Colon (tissue), 2 donors: ENCODE measurements around the gene LVRN.
A peak's percentile ranks its signal among the peaks of the same experiment; 100 is the strongest.

Experiments used
- FAIRE-seq: peaks from 2 replicates; lab custom pipeline; 2012; peaks lifted over from hg19 to GRCh38; lab: Jason Lieb, UNC
- donor health status: control.
- donor health status: control.

The LVRN gene

DNA sequence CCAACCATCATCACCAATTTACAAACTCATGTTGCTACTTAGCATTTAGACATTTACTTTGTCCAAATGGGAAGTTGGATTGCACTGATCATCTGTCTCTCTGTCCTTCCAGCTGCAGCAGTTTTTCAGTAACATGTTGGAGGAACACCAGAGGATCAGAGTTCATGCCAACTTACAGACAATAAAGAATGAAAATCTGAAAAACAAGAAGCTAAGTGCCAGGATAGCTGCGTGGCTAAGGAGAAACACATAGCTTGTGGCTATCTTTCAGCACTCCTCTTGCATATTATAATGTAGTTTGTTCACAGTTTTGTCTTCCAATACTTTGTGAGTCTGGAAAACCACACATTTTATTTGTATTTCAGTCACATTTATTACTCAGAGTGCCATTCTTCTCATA is 63.6 kb downstream of the LVRN start:
- FAIRE-seq, result no peak

DNA sequence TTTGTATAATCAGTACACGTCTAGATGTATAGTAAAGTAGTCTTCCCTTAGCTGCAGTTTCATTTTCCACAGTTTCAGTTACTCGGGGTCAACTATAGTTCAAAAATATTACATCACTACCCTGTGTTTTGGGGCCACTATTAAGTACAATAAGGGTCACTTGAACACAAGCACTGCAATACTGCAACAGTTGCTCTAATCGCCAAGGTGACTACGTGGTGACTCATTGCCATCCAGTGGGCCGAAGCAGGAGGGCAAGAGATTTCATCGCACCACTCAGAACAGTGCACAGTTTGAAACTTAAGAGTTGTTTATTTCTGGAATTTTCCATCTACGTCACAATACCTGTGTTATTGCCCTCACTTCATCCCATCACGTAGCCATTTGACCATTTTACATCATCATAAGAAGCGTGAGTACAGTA is 69.8 kb downstream of the LVRN start, which contains the start of gene ARL14EPL:
Gene ARL14EPL, plus strand, starts transcription at position 379 of the 424 bp plus-strand sequence. CDS start 18,994 bp downstream, outside the sequence.
- FAIRE-seq, result no peak

DNA sequence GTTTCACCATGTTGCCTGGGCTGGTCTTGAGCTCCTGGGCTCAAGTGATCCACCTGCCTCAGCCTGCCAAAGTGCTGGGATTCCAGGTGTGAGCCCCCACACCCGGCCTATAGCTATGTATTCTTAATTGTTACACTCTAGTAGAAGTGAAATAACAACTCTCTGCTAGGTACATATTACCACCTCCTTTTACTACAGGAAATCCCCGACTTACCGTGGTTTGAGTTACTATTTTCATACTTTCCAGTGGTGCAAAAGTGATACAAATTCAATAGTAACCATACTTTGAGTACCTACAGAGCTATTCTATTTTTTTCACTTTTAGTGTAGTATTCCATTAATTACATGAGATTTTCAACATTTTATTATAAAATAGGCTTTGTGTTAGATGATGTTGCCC is 70.7 kb downstream of the LVRN start:
- FAIRE-seq, result no peak

DNA sequence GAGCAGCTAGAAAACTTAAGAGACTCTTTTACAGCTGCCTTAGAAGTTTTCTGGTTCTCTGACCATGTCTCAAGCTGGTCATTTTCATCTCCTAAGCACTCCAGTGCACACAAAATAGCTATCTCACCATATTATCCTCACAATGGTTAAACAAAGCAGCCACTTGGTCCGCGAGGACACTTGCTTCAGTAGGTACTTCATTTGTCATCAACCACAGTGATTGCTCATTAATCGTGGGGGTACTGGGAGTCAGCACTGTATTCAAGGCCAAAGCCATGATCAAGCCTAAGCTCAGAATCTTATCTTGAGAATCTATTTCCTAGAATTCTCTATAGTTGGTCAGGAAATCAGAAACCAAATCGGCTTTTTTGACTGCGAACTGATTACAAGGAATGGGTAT is 72.8 kb downstream of the LVRN start:
- FAIRE-seq, result no peak

DNA sequence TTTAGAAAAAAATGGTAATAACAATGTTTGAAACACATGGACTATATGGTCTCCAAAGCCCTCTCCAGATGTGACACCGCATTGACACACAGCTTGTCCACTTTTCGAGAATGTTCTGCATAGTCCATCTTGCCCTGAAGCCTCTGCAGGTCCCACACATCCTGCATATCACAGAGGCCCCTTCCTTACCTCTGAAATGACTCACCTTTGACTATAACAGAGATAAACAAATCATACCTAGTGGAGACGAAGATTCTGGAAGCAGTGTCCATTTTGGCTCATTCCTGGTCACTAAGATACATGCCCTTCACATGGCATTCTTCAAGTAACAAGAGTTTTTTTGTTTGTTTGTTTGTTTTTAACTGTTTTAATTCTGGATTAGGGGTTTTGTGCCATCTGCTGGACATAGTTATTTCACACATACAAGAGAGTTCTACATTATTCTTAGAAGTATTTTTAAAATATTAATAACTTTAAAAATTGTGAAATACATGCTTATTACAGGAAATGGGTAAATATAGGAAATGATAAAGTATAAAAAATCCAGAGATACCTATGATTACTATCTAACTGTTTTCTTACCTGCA is 75.1 kb downstream of the LVRN start:
- FAIRE-seq, result no peak

DNA sequence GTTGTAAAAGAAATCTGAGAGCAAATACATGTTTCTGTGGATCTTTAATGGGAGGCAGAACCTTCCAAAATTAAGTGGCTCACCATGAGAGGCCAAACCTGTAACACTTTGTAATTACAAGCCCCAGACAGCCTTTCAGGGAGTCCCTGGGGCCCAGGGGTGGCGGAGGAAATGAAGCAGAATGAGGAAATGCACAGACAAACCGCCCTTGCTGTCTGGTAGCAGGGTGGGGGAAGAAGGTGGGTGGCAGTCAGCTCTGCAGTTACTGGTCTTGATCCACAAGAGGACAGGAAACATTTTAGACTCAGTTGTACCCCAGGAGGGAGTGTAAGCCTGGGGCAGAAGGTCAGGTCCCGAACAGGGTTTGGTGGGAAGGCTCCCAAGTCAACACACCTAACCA is 76.5 kb downstream of the LVRN start:
- no peak for FAIRE-seq

DNA sequence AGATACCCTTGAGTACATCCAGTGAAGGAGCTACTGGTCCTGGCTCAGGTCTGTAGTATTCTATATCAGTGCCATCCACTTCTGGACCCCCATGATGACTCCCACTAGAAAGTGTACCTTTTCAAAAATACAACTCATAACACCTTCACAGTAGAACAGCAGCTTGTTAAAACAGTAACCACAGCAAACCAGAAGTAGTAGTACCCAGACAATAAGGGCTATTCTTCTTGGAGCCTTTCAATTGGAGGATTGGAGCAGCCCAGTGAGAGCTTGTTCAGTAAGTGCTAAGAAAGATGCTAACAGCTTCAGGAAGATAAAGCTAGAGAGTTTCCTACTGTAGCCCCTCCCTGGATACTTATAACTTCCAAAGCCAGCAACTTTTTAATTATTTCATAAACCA is 80.1 kb downstream of the LVRN start:
- FAIRE-seq, result no peak

DNA sequence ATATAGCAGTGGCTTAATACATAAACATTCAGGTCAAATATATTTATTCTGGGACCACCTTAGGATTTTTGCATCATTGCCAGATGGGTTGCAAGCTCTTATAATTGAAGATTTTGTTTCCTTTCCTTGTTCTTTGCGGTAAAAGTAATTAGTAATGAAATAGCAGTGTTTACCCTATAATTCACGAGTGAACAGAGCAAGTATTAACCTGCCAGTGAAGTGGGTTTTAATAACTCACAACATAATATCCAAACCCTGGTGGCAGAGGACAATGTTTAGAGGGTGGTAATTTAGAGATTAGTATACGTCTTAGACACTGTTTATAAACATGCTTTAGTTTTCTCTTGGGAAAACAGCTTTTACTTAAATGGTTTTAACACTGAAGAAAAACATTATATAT is 81.8 kb downstream of the LVRN start:
- no peak for FAIRE-seq

DNA sequence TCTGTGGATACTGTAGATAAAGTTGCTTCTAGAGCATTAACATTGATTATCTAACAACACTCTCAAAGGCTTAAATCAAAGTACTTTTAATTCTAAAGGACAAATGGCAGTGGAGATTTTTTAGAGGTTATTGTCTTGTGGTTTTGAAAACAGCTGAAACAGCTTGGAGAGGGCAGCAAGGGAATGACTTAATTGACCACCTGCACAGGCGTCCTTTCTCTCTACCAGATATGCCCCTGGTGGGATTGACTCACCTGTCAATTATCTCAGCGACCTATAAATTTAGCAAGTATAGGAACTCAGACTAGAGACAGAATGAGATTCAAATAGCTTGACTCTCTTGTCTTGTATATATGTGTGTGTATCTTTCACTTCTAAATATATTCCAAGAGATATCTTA is 83.5 kb downstream of the LVRN start:
- FAIRE-seq, result no peak

DNA sequence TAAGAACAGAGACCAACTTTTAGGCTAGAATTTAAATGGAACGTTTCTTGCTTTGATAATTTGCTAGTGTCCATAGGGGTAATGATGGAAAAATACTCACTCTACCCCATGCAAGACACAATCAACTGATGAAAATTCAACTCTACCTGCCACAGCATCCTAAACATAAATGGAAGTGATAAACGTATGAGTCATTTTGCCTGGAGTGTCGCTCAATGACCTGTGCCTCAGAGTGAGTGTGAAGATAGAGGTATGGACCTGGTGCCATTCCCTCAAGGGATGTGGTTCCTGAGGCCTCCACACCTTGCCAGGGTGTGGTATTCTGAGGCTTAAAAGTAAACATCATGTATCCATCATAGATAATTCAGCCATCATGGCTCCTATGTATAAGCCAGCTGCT is 84.0 kb downstream of the LVRN start:
- no peak for FAIRE-seq

DNA sequence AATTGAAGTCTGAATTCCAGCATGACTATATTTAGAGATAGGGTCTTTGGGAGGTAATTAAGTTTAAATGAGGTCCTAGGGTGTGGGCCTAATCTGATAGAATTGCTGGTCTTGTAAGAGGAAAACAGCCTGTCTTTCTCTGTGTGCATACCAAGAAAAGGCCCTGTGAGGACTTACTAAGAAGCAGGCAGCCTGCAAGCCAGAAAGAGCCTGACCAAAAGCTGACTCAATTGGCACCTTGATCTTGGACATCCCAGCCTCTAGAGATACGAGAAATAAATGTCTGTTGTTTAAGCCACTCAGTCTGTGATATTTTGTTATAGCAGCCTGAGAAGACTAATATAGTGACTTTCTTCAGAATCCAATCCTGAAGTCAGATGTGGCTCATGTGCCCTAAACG is 84.5 kb downstream of the LVRN start:
- FAIRE-seq, result no peak

DNA sequence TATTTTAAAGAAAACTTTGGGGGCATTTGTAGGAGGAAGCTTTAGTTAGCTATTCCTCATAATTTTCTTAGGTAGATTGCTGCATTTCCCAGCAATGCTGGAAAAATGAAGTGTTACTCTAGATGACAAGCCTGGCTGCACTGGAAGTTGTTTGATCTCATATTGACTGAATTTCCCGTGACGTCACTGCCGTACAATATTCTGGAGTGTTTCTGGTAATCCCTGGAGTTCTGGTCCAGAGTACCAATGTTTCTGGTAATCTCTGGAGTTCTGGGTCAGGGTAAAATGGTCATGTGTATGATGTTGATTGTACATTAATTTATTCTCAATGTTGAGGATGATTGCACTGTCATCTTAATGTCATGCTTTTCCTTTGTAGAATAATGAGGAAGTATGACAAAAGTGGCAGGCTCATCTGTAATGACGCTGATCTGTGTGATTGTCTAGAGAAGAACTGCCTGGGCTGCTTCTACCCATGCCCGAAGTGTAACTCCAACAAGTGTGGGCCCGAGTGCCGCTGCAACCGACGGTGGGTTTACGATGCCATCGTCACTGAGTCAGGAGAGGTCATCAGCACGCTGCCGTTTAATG is 96.2 kb downstream of the LVRN start:
- FAIRE-seq, result no peak

DNA sequence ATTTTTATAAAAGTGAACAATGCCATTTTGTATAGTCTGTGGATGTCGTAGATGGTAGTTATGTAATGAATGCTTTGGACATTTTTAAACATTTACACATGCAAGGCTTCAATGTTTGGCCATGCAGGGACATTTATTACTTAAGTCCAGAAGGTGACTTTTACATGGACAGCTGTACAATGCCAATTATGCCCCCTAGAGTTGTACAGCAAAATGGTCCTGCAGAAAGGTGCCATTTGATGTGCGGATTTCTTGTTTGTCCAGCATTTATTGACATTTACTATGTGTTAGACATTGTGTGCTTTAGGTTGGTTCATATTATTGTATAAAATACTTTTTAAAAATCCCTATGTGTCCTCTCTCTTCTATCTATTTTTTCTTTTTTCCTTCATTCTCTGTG is 100.1 kb downstream of the LVRN start:
- FAIRE-seq, result no peak

DNA sequence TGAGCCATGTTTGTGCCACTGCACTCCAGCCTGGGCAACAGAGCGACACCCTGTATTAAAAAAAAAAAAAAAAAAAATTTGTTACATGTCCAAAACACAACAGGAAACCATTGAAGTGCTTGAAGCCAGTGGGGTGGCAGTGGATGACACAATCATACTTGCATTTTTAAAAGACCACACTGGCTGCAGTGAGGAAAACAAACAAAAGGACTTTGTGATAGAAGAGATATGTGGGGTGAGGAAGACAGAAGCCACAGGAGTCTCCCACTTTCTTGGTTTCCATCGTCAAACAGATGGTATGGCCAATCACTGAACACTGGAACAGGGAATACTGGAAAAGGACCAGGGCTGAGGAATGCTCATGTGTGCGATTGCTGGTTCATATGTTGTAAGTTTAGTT is 101.7 kb downstream of the LVRN start:
- no peak for FAIRE-seq

DNA sequence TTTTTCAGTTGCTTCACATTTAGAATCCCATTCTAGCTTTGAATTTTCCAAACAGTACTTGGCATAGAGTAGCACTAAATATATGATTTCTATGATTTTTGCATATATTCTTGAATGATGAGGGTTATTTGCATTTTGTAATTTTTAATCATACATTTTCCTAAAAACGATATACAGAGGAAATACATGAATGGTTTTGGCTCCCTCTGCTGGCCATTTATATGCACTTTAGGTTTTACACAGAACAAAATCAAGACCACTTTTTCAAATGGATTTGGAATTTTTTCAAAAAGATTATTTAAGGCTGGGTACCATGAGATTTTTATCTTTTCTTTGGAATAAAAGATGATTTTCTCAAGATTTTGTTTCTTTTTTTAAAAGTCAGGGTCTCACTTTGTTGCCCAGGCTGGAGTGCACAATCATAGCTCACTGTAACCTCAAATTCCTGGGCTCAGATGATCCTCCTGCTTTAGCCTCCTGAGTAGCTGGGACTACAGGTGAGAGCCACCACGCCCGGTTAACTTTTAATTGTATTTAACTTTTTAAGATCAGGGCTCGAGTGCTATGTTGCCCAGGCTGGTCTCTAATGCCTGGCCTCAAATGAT is 105.9 kb downstream of the LVRN start:
- peak; percentile 92 for FAIRE-seq

DNA sequence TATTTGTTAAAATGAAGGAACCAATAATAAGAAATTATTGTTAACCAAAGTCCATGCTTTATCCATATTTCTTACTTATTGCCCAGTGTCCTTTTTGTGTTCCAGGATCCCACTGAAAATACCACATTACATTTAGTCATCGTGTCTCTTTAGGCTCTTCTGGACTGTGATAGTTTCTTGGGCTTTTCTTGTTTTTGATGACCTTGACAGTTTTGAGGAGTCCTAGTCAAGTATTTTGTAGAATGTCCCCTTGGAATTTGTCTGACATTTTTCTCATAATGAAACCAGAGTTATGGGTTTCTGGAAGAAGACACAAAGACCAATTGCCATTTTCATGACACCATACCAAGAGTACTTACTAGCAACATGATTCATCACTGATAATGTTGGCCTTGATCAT is 108.9 kb downstream of the LVRN start:
- no peak for FAIRE-seq

DNA sequence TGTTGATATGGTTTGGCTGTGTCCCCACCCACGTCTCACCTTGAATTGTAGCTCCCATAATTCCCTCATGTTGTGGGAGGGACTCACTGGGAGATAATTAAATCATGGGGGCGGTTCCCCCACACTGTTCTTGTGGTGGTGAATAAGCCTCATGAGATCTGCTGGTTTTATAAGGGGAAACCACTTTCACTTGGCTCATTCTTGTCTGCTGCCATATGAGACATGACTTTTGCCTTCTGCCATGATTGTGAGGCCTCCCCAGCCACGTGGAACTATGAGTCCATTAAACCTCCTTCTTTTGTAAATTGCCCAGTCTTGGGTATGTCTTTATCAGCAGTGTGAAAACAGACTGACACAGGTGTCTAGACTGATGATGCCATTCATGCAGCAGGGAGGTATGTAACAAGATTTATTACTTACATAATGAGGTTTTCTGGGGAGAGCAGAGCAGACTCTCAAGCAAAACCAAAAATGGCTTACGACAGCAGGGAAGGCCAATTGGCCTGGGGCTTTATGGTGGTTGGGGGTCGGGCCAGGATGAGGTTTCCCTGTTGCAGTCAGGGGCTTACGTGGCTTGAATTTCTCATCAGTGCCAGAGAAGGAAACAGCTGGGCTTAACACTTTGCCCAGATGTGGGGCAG is 113.0 kb downstream of the LVRN start:
- no peak for FAIRE-seq

DNA sequence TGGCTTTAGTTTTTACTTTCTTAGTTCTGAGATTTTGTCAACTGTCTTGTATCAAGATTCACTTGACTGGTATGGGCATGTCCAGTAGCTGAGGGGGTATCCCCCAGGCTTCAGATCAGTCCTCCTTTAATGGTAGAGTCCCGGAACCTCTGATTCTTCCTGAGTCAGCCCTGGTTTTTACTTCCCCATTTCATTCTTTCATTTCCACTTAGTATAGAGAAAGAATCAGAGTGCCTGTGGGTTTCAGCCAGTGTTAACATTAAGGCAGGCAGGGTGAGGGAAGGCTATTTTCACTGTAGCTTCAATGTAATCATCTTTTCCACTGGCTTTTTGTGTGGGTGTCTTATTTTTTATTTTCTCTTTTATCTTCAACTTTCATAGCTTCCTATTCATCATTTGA is 114.2 kb downstream of the LVRN start:
- FAIRE-seq, result no peak
